IPS-20b (cell line): ENCODE measurements around the gene THOC5.

Experiments
- H3K27ac ChIP-seq: one replicate; pipeline ENCODE4 v1.5.1; 2013; ENCODE audit warnings: low read length
- H3K27me3 ChIP-seq: 2 replicates; pipeline ENCODE4 v1.6.1; 2013; ENCODE audit warnings: mild to moderate bottlenecking, low read length, inconsistent platforms; ENCODE audit not compliant: insufficient read depth
- H3K36me3 ChIP-seq: 2 replicates; pipeline ENCODE4 v1.6.1; 2013; ENCODE audit warnings: low read depth, mild to moderate bottlenecking, inconsistent platforms, low read length, moderate library complexity; ENCODE audit not compliant: insufficient read depth
- H3K4me1 ChIP-seq: 2 replicates; pipeline ENCODE4 v1.6.1; 2013; ENCODE audit warnings: mild to moderate bottlenecking, control low read depth, inconsistent platforms, low read length, moderate library complexity; ENCODE audit not compliant: insufficient read depth
- H3K4me3 ChIP-seq: 2 replicates; pipeline ENCODE4 v1.5.1; 2013; ENCODE audit warnings: mild to moderate bottlenecking, low read length, inconsistent platforms
- H3K9ac ChIP-seq: 2 replicates; pipeline ENCODE4 v1.6.1; 2013; ENCODE audit warnings: low read depth, mild to moderate bottlenecking, inconsistent platforms, low read length, moderate library complexity
- H3K9me3 ChIP-seq: 2 replicates; pipeline ENCODE4 v1.6.1; 2013; ENCODE audit warnings: mild to moderate bottlenecking, low read depth, low read length, inconsistent platforms; ENCODE audit not compliant: insufficient read depth

Gene THOC5

DNA sequence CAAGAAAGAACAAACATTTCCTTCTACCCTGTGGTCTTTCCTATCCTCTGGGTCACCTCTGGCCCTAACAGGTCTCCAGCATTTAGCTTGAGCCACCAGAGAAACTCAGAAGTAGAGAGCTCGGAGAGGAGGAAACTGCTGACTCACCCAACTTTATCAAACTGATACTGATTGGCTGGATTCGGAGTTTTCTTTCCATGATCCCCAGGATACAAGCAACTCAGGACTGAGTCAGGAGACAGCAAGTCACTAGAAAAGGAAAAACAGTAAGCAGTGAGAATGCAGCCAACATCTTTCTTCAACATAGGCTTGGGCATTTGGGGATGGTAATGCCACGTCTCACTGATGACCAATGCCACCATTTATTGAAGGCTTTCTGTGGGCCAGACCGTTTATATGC is 32.7 kb downstream of the THOC5 start:
- H3K9me3 ChIP-seq: no peaks in the 10 kb centered on the region
- no peak overlapping the region for H3K4me3 ChIP-seq
- H3K9ac ChIP-seq: no peak overlapping the region
- no peak overlapping the region for H3K27ac ChIP-seq
- H3K4me1 ChIP-seq: no peaks in the 10 kb centered on the region
- H3K36me3 ChIP-seq: peaks cover 87% of the 10 kb centered on the region
- H3K27me3 ChIP-seq: no peaks in the 10 kb centered on the region

DNA sequence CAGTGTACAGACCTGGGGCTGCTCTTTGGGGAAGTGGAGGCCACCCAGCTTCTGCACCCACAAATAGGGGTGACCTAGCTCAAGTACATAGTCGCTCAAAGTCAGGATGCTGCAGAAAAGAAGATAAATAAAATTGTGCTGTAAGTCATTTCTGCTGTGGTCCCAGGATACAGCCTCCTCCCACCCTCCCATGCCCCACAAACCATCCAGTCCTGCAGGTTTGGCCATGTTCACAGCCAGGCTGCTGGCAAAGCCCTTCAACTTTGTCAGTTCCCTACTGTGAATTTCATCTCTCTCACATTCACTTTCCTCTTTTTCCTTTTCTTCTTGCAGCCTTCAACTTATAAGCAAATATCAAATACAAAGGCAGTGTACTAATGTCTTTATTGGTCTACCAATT is 33.6 kb downstream of the THOC5 start:
- H3K4me3 ChIP-seq: no peak overlapping the region
- H3K27ac ChIP-seq: no peak overlapping the region
- no peaks in the 10 kb centered on the region for H3K4me1 ChIP-seq
- H3K9me3 ChIP-seq: no peaks in the 10 kb centered on the region
- peaks cover 87% of the 10 kb centered on the region for H3K36me3 ChIP-seq
- no peak overlapping the region for H3K9ac ChIP-seq
- H3K27me3 ChIP-seq: no peaks in the 10 kb centered on the region

DNA sequence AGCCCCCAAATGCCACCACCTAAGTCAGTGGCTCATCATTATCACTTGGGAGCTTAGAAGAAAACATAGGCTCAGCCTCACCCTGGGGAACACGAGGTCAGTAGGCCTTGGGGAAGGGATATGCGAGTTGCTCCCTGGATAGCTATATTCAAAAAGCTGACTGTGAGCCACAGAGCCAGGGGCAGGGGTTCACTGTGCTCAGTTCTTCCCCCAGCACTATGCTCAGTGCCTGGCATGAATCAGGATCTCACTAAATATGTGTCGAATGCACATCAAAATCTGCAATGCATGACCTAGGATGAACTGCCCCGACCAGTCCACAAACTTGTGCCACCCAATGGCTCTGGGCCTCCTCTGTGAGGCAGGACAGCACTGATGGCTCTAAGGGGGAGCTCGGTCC is 35.1 kb downstream of the THOC5 start:
- Histone ChIP-seq H3K27ac (no peak overlapping the region), H3K9ac (no peak overlapping the region), H3K4me1 (no peaks in the 10 kb centered on the region), H3K27me3 (no peaks in the 10 kb centered on the region), H3K4me3 (no peak overlapping the region), H3K9me3 (no peaks in the 10 kb centered on the region), H3K36me3 (peaks cover 73% of the 10 kb centered on the region)

DNA sequence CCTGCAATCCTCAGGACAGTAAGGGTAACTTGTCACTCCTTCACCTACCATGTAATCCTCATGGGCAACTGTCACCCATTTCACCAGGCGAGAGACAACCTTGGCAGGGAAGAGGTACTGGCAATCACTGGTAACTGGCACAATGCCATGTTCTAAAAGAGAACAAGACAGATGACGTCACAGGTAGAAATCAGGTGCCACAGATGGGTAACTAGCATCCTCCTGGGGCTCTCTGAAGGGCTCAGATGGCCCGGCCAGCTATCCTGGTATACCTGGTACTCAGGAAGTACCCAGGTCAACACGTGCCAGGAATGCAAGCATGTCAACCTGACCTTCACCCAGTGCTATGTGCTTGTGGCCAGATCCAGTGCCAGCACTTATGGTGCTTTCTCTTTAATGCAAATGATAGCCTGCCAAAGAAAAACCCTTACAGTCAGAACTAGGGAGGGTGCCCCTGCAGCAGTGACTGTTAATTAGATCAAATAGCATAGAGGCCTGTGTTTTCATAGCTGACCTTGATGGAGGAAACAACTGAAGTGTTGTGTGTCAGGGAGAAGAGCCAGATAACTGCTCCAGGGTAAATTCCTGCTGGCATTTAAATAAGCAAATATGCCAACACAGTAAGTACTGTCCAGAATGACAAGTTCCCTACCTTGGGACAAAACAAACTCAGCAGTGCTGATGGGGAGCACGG is 36.2 kb downstream of the THOC5 start:
- Histone ChIP-seq H3K4me1 (no peaks in the 10 kb centered on the region), H3K36me3 (peaks cover 80% of the 10 kb centered on the region), H3K9ac (no peak overlapping the region), H3K27ac (no peak overlapping the region), H3K4me3 (no peak overlapping the region), H3K27me3 (no peaks in the 10 kb centered on the region), H3K9me3 (no peaks in the 10 kb centered on the region)

DNA sequence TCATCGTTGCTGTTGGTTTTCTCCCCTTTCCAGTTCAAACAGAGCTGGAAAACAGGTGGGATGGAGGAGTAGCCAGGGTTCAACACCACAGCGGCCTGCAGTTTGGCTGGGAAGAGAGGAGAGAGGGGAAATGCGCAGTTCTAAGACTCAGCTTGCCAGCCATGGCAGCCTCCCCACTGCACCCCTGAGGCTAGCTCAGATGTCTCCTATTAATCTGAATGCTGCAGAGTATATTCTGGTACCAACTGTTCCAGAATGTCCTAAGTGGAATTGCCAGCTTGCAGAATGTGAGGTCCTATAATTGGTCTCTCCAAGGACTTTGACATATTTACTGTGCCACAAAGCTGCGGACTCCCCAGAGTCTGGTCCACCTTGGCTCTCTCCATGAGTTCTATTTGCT is 41.5 kb downstream of the THOC5 start:
- Histone ChIP-seq H3K36me3 (peaks cover 85% of the 10 kb centered on the region), H3K9ac (no peak overlapping the region), H3K27ac (no peak overlapping the region), H3K27me3 (no peaks in the 10 kb centered on the region), H3K4me3 (no peak overlapping the region), H3K4me1 (no peaks in the 10 kb centered on the region), H3K9me3 (no peaks in the 10 kb centered on the region)

DNA sequence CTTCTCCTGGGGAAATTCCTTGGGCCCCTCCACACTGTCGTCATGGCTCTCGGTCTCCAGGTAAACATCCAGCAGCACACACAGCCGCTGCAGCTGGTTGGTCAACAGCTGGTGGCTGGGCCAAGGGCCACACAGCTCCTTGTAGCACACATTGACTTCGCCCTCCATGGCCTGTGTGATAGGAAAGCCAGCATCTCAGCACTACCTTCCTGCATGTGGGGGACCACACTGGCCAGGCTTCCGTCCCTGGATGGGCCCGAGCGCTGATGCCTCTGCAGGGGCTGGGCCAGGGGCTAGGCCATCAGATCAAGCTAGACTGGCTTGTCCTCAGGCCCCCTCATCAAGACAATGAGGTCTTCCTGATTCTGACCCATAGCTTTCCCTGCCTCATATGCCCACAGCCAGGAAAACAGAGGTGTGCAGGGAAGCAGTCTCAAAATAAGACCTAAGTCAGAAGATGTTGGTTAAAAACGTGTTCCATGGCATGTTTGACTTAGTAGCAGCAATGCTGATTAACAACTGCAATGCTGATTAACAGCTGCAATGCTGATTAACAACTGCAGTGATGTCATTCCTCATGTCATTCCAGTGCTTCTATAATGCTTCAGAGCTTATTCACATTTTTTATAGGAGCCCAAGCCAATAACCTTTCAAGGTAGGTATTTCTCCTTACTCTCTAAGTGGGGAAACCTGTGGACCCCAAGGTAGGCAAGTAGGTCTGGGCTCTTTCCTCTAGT is 42.3 kb downstream of the THOC5 start:
- Histone ChIP-seq H3K4me3 (no peak overlapping the region), H3K36me3 (peaks cover 85% of the 10 kb centered on the region), H3K9me3 (no peaks in the 10 kb centered on the region), H3K27ac (no peak overlapping the region), H3K4me1 (no peaks in the 10 kb centered on the region), H3K9ac (no peak overlapping the region), H3K27me3 (no peaks in the 10 kb centered on the region)

DNA sequence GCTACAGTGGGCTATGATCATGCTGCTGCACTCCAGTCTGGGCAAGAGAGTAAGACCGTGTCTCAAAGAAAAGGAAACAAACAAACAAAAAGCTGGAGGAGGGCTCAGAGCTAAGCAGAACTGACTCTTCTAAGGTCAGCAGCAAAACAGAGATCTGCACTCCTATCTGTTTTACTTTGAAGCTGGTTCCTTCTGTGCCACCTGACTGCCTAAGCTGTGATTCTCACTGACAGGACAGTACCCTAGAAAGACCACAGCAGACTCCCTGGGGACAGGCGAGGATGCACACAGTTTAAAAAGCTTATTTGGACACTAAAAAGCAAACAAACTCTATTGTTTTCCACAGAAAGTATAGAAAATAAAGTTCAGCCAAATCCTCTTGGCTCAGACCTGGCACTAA is 43.0 kb downstream of the THOC5 start:
- no peaks in the 10 kb centered on the region for H3K4me1 ChIP-seq
- no peaks in the 10 kb centered on the region for H3K9me3 ChIP-seq
- H3K27ac ChIP-seq: no peak overlapping the region
- no peaks in the 10 kb centered on the region for H3K27me3 ChIP-seq
- no peak overlapping the region for H3K9ac ChIP-seq
- H3K4me3 ChIP-seq: no peak overlapping the region
- H3K36me3 ChIP-seq: peaks cover 82% of the 10 kb centered on the region

DNA sequence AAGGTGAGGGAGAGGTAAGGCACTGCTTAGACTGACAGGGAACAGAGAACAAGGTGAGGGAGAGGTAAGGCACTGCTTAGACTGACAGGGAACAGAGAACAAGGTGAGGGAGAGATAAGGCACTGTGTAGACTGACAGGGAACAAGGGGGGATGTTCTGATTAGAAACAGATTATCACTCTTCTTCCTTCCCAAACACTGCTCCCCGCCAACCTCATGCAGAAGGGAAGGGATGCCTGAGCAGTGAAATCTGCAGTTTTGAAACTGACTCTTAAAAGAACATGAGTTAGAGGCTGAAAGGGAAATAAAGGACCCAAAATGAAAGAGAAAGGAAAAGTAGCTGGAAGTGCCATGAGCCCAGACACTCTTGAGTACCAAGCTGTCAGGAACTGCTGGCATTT is 43.7 kb downstream of the THOC5 start:
- H3K4me3 ChIP-seq: no peak overlapping the region
- H3K27me3 ChIP-seq: no peaks in the 10 kb centered on the region
- no peak overlapping the region for H3K9ac ChIP-seq
- peaks cover 76% of the 10 kb centered on the region for H3K36me3 ChIP-seq
- no peaks in the 10 kb centered on the region for H3K4me1 ChIP-seq
- H3K27ac ChIP-seq: no peak overlapping the region
- no peaks in the 10 kb centered on the region for H3K9me3 ChIP-seq

DNA sequence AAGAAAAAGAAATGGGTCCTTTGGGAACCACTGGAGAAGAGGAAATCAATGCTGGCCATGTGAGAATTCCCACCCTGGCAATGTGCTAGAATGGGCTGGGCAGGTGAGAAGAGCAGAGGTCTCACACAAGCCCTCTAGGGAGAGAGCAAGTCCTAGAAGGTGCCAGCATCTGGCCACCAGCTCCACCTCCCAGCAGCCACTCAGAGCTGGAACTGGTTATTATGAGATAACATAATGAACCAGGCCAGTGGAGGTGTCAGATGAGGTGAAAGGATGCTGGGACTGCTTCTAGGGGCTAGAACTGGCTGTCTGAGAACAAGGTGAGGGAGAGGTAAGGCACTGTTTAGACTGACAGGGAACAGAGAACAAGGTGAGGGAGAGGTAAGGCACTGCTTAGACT is 44.3 kb downstream of the THOC5 start:
- Histone ChIP-seq H3K36me3 (peaks cover 76% of the 10 kb centered on the region), H3K9me3 (no peaks in the 10 kb centered on the region), H3K4me3 (no peak overlapping the region), H3K27ac (no peak overlapping the region), H3K4me1 (no peaks in the 10 kb centered on the region), H3K27me3 (no peaks in the 10 kb centered on the region), H3K9ac (no peak overlapping the region)

DNA sequence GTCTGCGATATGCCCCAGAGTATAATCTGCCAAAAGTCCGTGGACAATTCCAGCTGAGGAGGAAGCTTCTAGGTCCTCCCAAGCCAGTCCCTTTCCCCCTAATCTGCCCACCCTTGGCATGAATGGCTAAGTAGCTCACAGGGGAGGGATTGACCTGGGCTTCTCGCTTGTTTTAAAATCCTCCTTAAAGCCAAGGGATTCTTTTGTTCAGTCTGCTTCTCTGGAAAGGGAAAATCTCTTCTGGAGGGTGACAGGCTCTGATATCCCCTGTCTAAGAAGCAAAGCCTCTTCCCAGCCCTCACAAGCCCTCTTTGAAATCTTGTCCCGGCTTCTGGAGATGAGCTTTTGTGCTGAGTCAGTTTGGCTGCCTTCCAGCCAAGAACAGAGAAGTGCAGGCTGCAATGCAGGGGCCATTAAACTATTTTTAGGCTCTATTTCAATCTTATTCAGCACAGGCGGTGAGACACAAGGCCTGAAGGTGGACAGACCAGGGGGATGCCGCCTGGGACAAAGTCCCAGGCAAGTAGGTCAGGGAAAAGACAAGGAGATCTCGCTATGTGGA is 49.7 kb downstream of the THOC5 start:
- Histone ChIP-seq H3K27me3 (no peaks in the 10 kb centered on the region), H3K9ac (peak overlapping the region; percentile 13; the same call in 1 of the 2 replicates), H3K27ac (no peak overlapping the region), H3K9me3 (no peaks in the 10 kb centered on the region), H3K36me3 (peaks cover 30% of the 10 kb centered on the region), H3K4me3 (no peak overlapping the region), H3K4me1 (no peaks in the 10 kb centered on the region)

DNA sequence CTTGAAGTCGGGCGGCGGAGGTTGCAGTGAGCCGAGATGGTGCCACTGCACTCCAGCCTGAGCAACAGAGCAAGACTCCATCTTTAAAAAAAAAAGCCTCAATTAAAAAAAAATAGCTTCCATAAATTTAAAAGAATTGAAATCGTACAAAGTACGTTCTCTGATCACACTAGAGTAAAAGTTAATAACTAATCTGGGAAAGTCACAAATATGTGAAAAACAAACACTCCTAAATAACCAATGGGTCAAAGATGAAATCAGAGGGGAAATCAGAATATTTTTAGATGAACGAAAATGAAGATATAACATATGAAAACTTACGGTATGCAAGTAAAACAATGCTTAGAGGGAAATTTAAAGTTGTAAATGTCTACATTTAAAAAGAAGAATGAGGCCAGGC is 53.7 kb downstream of the THOC5 start:
- Histone ChIP-seq H3K4me3 (no peak overlapping the region), H3K9me3 (0 out of 2 replicates have a peak, but pooled peaks cover 3% of the 10 kb centered on the region), H3K9ac (no peak overlapping the region), H3K27ac (no peak overlapping the region), H3K36me3 (no peaks in the 10 kb centered on the region), H3K4me1 (no peaks in the 10 kb centered on the region), H3K27me3 (no peaks in the 10 kb centered on the region)

DNA sequence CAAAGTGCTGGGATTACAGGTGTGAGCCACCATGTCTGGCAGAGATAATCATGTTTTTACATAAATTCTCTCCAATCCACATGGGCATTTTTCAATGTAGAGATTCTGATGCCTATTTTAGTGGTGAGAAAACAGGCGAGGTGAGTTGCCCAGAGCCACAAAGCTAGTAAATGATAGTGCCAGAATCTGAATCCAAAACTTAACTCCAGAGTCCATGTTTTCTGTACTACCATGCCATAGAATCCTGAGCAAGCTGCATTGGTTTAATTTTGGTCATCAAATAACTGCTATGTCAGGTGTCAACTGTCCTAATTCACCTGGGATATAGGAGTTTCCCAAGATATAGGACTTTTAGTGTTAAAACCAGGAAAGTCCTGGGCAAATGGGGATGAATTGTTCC is 59.9 kb downstream of the THOC5 start:
- H3K4me3 ChIP-seq: no peak overlapping the region
- 0 out of 2 replicates have a peak, but pooled peaks cover 9% of the 10 kb centered on the region for H3K9me3 ChIP-seq
- H3K9ac ChIP-seq: no peak overlapping the region
- no peaks in the 10 kb centered on the region for H3K4me1 ChIP-seq
- H3K27ac ChIP-seq: no peak overlapping the region
- no peaks in the 10 kb centered on the region for H3K27me3 ChIP-seq
- H3K36me3 ChIP-seq: no peaks in the 10 kb centered on the region
